Muscle of leg (tissue), 11 donors: ENCODE results near the gene JAKMIP1. TPM values are rescaled to one million over a fixed set of nuclear protein-coding genes. Genes with fewer than 3 reads are reported as not detected.
A peak's percentile ranks its signal among the peaks of the same experiment; 100 is the strongest.

Experiments
- DNase-seq: peaks from one replicate; pipeline ENCODE4 v3.0.0; 2013
- H3K27ac ChIP-seq: one replicate; pipeline ENCODE4 v1.5.1; 2013; ENCODE audit warnings: mild to moderate bottlenecking, low read length, control low read depth
- H3K27me3 ChIP-seq: one replicate; pipeline ENCODE4 v1.6.1; 2013; ENCODE audit warnings: low read length; ENCODE audit not compliant: control insufficient read depth, insufficient read depth
- H3K36me3 ChIP-seq: one replicate; pipeline ENCODE4 v1.6.1; 2013; ENCODE audit warnings: low read length; ENCODE audit not compliant: control insufficient read depth, insufficient read depth
- H3K4me1 ChIP-seq: one replicate; pipeline ENCODE4 v1.6.1; 2013; ENCODE audit warnings: low read length; ENCODE audit not compliant: control insufficient read depth, insufficient read depth
- H3K4me3 ChIP-seq: one replicate; pipeline ENCODE4 v1.5.1; 2013; ENCODE audit warnings: low read length, control low read depth
- H3K9me3 ChIP-seq: replicated peaks from 2 replicates; pipeline ENCODE4 v1.6.1; 2013; ENCODE audit warnings: low read depth, low read length; ENCODE audit not compliant: control insufficient read depth
- WGBS: methylation state at CpG from one replicate; pipeline ENCODE4 v1.1.5; 2013; ENCODE audit warnings: missing lambda C conversion rate; ENCODE audit not compliant: insufficient coverage; 5-methylcytosine and 5-hydroxymethylcytosine counted together
- polyA plus RNA-seq, 8 donors: library from polyadenylated mRNA; unstranded; fragments of 120-200 nt; gene quantifications; one replicate each; pipeline versions ENCODE4 v1.2.1 to v1.2.3, GENCODE V29; 2013; ENCODE audit warnings: inconsistent platforms in 1 of 8, low replicate concordance in 1 of 8; ENCODE audit not compliant: insufficient read length in 8 of 8, insufficient read depth in 1 of 8
- total RNA-seq: library from RNA; stranded (reverse); fragments of 120-200 nt; gene quantifications from one replicate; pipeline ENCODE4 v1.2.4, GENCODE V29; 2013

Gene JAKMIP1
- total and polyA plus RNA-seq, 9 donors, result 0.04 to 0.39 TPM; not detected in 7

GRCh38 chr4:6204098-6204497 is 3.7 kb upstream of the JAKMIP1 start:
- Histone ChIP-seq H3K27me3 (peaks cover 39% of the 10 kb centered on the region), H3K4me1 (peaks cover 6% of the 10 kb centered on the region), H3K4me3 (no peak overlapping the region), H3K27ac (no peak overlapping the region), H3K36me3 (no peaks in the 10 kb centered on the region), H3K9me3 (peaks cover 4% of the 10 kb centered on the region)
- 83% methylated on average over 2 of the region's 3 CpGs for WGBS
- DNase-seq, result no peak

GRCh38 chr4:6201580-6202091 is 1.3 kb upstream of the JAKMIP1 start:
- 71% methylated on average over 5 of the region's 7 CpGs for WGBS
- Histone ChIP-seq H3K27ac (no peak overlapping the region), H3K4me3 (no peak overlapping the region), H3K9me3 (peaks cover 4% of the 10 kb centered on the region), H3K36me3 (no peaks in the 10 kb centered on the region), H3K27me3 (peaks cover 58% of the 10 kb centered on the region), H3K4me1 (peaks cover 11% of the 10 kb centered on the region)
- DNase-seq, result no peak

GRCh38 chr4:6200922-6201362 is 593 bp upstream of the JAKMIP1 start:
- Histone ChIP-seq H3K4me1 (peaks cover 11% of the 10 kb centered on the region), H3K36me3 (no peaks in the 10 kb centered on the region), H3K4me3 (peak overlapping the region; percentile 13), H3K9me3 (peaks cover 4% of the 10 kb centered on the region), H3K27me3 (peaks cover 62% of the 10 kb centered on the region), H3K27ac (no peak overlapping the region)
- 12% methylated on average over 7 of the region's 15 CpGs for WGBS
- no peak for DNase-seq

- Histone ChIP-seq H3K9me3 (peaks cover 4% of the 10 kb centered on the region), H3K27ac (no peak overlapping the region), H3K4me3 (no peak overlapping the region), H3K27me3 (peaks cover 61% of the 10 kb centered on the region), H3K36me3 (no peaks in the 10 kb centered on the region), H3K4me1 (peaks cover 11% of the 10 kb centered on the region)
- under 1% methylated on average over 46 of the region's 55 CpGs for WGBS
- no peak for DNase-seq
Measured at GRCh38 chr4:6199422-6199921, 877 bp downstream of the JAKMIP1 start.

GRCh38 chr4:6198768-6199421 is 1.5 kb downstream of the JAKMIP1 start:
- no peak overlapping the region for H3K27ac ChIP-seq

GRCh38 chr4:6198278-6198677 is 2.1 kb downstream of the JAKMIP1 start:
- DNase-seq, result no peak
- H3K36me3 ChIP-seq, result no peaks in the 10 kb centered on the region
- peaks cover 11% of the 10 kb centered on the region for H3K4me1 ChIP-seq
- H3K4me3 ChIP-seq, result no peak overlapping the region
- peaks cover 4% of the 10 kb centered on the region for H3K9me3 ChIP-seq
- H3K27me3 ChIP-seq, result peaks cover 63% of the 10 kb centered on the region
- 42% methylated on average over 3 of the region's 6 CpGs for WGBS
- H3K27ac ChIP-seq, result no peak overlapping the region

More at GRCh38 chr4:6198768-6199421, 1.5 kb downstream of the JAKMIP1 start:
- Histone ChIP-seq H3K4me1 (peaks cover 11% of the 10 kb centered on the region), H3K9me3 (peaks cover 4% of the 10 kb centered on the region), H3K4me3 (no peak overlapping the region), H3K36me3 (no peaks in the 10 kb centered on the region), H3K27me3 (peaks cover 58% of the 10 kb centered on the region)
- DNase-seq, result no peak
- WGBS, result 2% methylated on average over 24 of the region's 27 CpGs

- Histone ChIP-seq H3K9me3 (peaks cover 4% of the 10 kb centered on the region), H3K27ac (no peak overlapping the region), H3K4me3 (no peak overlapping the region), H3K36me3 (no peaks in the 10 kb centered on the region), H3K4me1 (peaks cover 11% of the 10 kb centered on the region), H3K27me3 (peaks cover 64% of the 10 kb centered on the region)
- WGBS, result 54% methylated on average over 4 of the region's 9 CpGs
- no peak for DNase-seq
Measured at GRCh38 chr4:6197433-6198174, 2.7 kb downstream of the JAKMIP1 start.

- H3K4me1 ChIP-seq, result peaks cover 11% of the 10 kb centered on the region
- no peak overlapping the region for H3K27ac ChIP-seq
- DNase-seq, result no peak
- H3K27me3 ChIP-seq, result peaks cover 62% of the 10 kb centered on the region
- H3K9me3 ChIP-seq, result peaks cover 4% of the 10 kb centered on the region
- no peaks in the 10 kb centered on the region for H3K36me3 ChIP-seq
- H3K4me3 ChIP-seq, result no peak overlapping the region
- WGBS, result 83% methylated on average over 9 of the region's 11 CpGs
Measured at GRCh38 chr4:6196871-6197270, 3.5 kb downstream of the JAKMIP1 start.

- H3K27me3 ChIP-seq, result peaks cover 56% of the 10 kb centered on the region
- H3K4me3 ChIP-seq, result no peak overlapping the region
Measured at GRCh38 chr4:6196324-6196723, 4.0 kb downstream of the JAKMIP1 start.

GRCh38 chr4:6195602-6196319 is 4.6 kb downstream of the JAKMIP1 start:
- no peak for DNase-seq
- H3K36me3 ChIP-seq, result no peaks in the 10 kb centered on the region
- peaks cover 8% of the 10 kb centered on the region for H3K4me1 ChIP-seq
- WGBS, result 55% methylated on average over 3 of the region's 12 CpGs
- H3K27ac ChIP-seq, result no peak overlapping the region
- no peaks in the 10 kb centered on the region for H3K9me3 ChIP-seq
- no peak overlapping the region for H3K4me3 ChIP-seq
- peaks cover 51% of the 10 kb centered on the region for H3K27me3 ChIP-seq

More at GRCh38 chr4:6196324-6196723, 4.0 kb downstream of the JAKMIP1 start:
- DNase-seq, result no peak
- Histone ChIP-seq H3K4me1 (peaks cover 11% of the 10 kb centered on the region), H3K9me3 (peaks cover under 1% of the 10 kb centered on the region), H3K36me3 (no peaks in the 10 kb centered on the region), H3K27ac (no peak overlapping the region)
- 82% methylated on average over 7 of the region's 8 CpGs for WGBS
